ENCODE data around the gene AEBP1. TPM values are rescaled to one million over a fixed set of nuclear protein-coding genes. Genes with fewer than 3 reads are reported as not detected.

Gene AEBP1
- total RNA-seq, 1 experiment from 2014 or later = 49.3 TPM

GRCh38 chr7:44157116-44158080 is 53.3 kb downstream of the AEBP1 start:
- Histone ChIP-seq H2AK5ac (ENCODE audit: insufficient read length, low read length) (no peak overlapping the region), H2BK12ac (ENCODE audit: insufficient read length, low read depth, low read length) (no peak overlapping the region), H2BK120ac (ENCODE audit: low read depth, low read length, poor library complexity, severe bottlenecking) (no peak overlapping the region), H3K79me2 (ENCODE audit: insufficient read depth, low read length) (no peaks in the 10 kb centered on the region), H3K79me1 (ENCODE audit: insufficient read depth, low read depth, low read length, poor library complexity, severe bottlenecking) (no peaks in the 10 kb centered on the region), H3K9ac (ENCODE audit: extremely low read depth, insufficient read length, low read length) (no peak overlapping the region), H3K18ac (ENCODE audit: insufficient read length, low read depth, low read length) (no peak overlapping the region), H4K91ac (ENCODE audit: insufficient read length, low read depth, low read length) (no peak overlapping the region), H3K56ac (ENCODE audit: insufficient read length, low read depth, low read length) (no peak overlapping the region), H3K14ac (ENCODE audit: insufficient read depth, low read length) (no peak overlapping the region), H3K23me2 (ENCODE audit: insufficient read length, low read depth, low read length, poor library complexity, severe bottlenecking) (no peaks in the 10 kb centered on the region), H3K4me1 (ENCODE audit: insufficient read depth, low read length) (no peaks in the 10 kb centered on the region), H3K23ac (ENCODE audit: insufficient read length, low read depth, low read length) (no peak overlapping the region), H3K4ac (ENCODE audit: low read depth, low read length) (no peak overlapping the region), H3K27me3 (ENCODE audit: insufficient read depth, low read length) (no peaks in the 10 kb centered on the region), H2BK20ac (ENCODE audit: low read depth, low read length, poor library complexity, severe bottlenecking) (no peak overlapping the region), H3K27ac (ENCODE audit: insufficient read length, low read depth, low read length) (no peak overlapping the region), H4K5ac (ENCODE audit: insufficient read length, low read depth, low read length) (no peak overlapping the region), H4K20me1 (ENCODE audit: control insufficient read depth, insufficient read depth, insufficient read length) (no peaks in the 10 kb centered on the region), H2AFZ (ENCODE audit: low read length) (no peak overlapping the region), H2BK5ac (ENCODE audit: insufficient read length, low read length) (no peak overlapping the region), H2BK15ac (ENCODE audit: low read depth, low read length) (no peak overlapping the region), H3K4me2 (ENCODE audit: insufficient read depth, insufficient read length, low read length) (no peak overlapping the region), H4K8ac (replicated peaks; ENCODE audit: insufficient read length, low read depth, low read length) (no peak overlapping the region), H3K9me3 (ENCODE audit: control insufficient read depth, low read depth, low read length) (no peaks in the 10 kb centered on the region), H3T11ph (ENCODE audit: low read length) (no peak overlapping the region)
- peaks cover 2% of the 10 kb centered on the region for H3K27me3 Mint-ChIP-seq (ENCODE audit: low read depth)
- H3K27ac Mint-ChIP-seq = no peak overlapping the region
- DNase-seq = peak; percentile 27
- H3K9me3 Mint-ChIP-seq = no peaks in the 10 kb centered on the region
- peak; percentile 28; the same call in 2 of the 3 replicates for TF ChIP-seq CTCF (conservative IDR thresholded peaks at IDR 0.05)
- WGBS (ENCODE audit: extremely low coverage, insufficient read length, low lambda C conversion rate) = no CpG with 5 or more reads among the region's 15 CpGs
- H3K36me3 Mint-ChIP-seq (ENCODE audit: insufficient read depth in 1 of 3, low read depth in 3 of 3) = no peaks in the 10 kb centered on the region
- no peak overlapping the region; a peak in 1 of 5 replicates for H3K4me3 Mint-ChIP-seq
- H3K4me1 Mint-ChIP-seq = peaks cover 3 to 7% of the 10 kb centered on the region in 2 experiments; a peak in 2 of 4 replicates
